Activated naive CD8-positive, alpha-beta T cell treated with anti-CD3 and anti-CD28 coated beads, Interleukin-2, amount 10 ng/mL, durations not matched to agents 7 days and 5 days (primary cell): Measurements from ENCODE around the gene SHCBP1. TPM values are rescaled to one million over a fixed set of nuclear protein-coding genes. Genes with fewer than 3 reads are reported as not detected.

ENCODE experiments used
- total RNA-seq, 2 experiments: library from RNA; stranded (reverse); gene quantifications; one replicate each; pipeline ENCODE4 v1.2.3, GENCODE V29; 2021

SHCBP1 gene
- total RNA-seq, 2 experiments from 2014 or later, result 29.2 to 33.0 TPM

Other genes starting within 250 kb of the SHCBP1 start
- gene VPS35, start 67.8 kb upstream of the SHCBP1 start, total RNA-seq, result 10 to 100 TPM; 74.7 to 75.7 TPM
- 10 to 100 TPM; 28.3 to 32.6 TPM for gene ORC6, start 68.3 kb upstream of the SHCBP1 start, total RNA-seq
- gene MYLK3, start 127.0 kb upstream of the SHCBP1 start, total RNA-seq, result under 1 TPM in 1 of 2 experiments, not detected in 1; 0.61 TPM
- 1 to 10 TPM; 8.8 to 9.5 TPM for gene C16orf87, start 209.8 kb upstream of the SHCBP1 start, total RNA-seq